HepG2 (cell line): ENCODE measurements around the gene AP1M1. TPM values are rescaled to one million over a fixed set of nuclear protein-coding genes. Genes with fewer than 3 reads are reported as not detected.

ENCODE experiments used
- CC2D1A ChIP-seq: sonication (generic); formaldehyde crosslinking; IDR thresholded peaks from 2 replicates; pipeline ENCODE4 v1.8.1; 2023; ENCODE audit warnings: mild to moderate bottlenecking, missing genetic modification reagents
- ESRRA ChIP-seq: sonication (generic); formaldehyde crosslinking; IDR thresholded peaks from 2 replicates; pipeline ENCODE4 v1.5.1; 2020; ENCODE audit warnings: mild to moderate bottlenecking, low read depth, missing genetic modification reagents
- GLI4 ChIP-seq: sonication (generic); formaldehyde crosslinking; IDR thresholded peaks from 2 replicates; pipeline ENCODE4 v1.5.1; 2020; ENCODE audit warnings: missing genetic modification reagents, mild to moderate bottlenecking, moderate library complexity, borderline replicate concordance
- GMEB2 ChIP-seq: IDR thresholded peaks from 2 replicates; pipeline ENCODE4 v1.6.1; 2016; ENCODE audit warnings: missing biosample characterization, missing genetic modification reagents, low read depth
- GPN1 ChIP-seq: sonication (generic); formaldehyde crosslinking; IDR thresholded peaks from 2 replicates; pipeline ENCODE4 v1.5.1; 2020; ENCODE audit warnings: missing genetic modification reagents, borderline replicate concordance
- JUN ChIP-seq: sonication (generic); formaldehyde crosslinking; IDR thresholded peaks from 2 replicates; pipeline ENCODE4 v1.4.0; 2020; ENCODE audit warnings: mild to moderate bottlenecking, missing genetic modification reagents
- KDM6A ChIP-seq: IDR thresholded peaks from 2 replicates; pipeline ENCODE4 v1.6.1; 2016; ENCODE audit warnings: low read depth
- KMT2B ChIP-seq: IDR thresholded peaks from 2 replicates; pipeline ENCODE4 v1.6.1; 2016; ENCODE audit warnings: missing genetic modification reagents, missing compliant biosample characterization
- LBX2 ChIP-seq: sonication (generic); formaldehyde crosslinking; IDR thresholded peaks from 2 replicates; pipeline ENCODE4 v1.5.0; 2020; ENCODE audit warnings: missing genetic modification reagents, mild to moderate bottlenecking, borderline replicate concordance
- MAX ChIP-seq: IDR thresholded peaks from 2 replicates; pipeline ENCODE4 v1.6.1; 2012; ENCODE audit warnings: inconsistent platforms
- MED1 ChIP-seq: sonication (generic); formaldehyde crosslinking; IDR thresholded peaks from 2 replicates; pipeline ENCODE4 v1.4.0; 2020; ENCODE audit warnings: missing genetic modification reagents
- MYC ChIP-seq: sonication (generic); formaldehyde crosslinking; IDR thresholded peaks from 2 replicates; pipeline ENCODE4 v1.9.0; 2021; ENCODE audit warnings: missing genetic modification reagents, borderline replicate concordance
- PHF5A ChIP-seq: IDR thresholded peaks from one replicate; pipeline ENCODE4 v1.6.1; 2018; ENCODE audit warnings: low read depth, missing genetic modification reagents; ENCODE audit not compliant: unreplicated experiment
- RAD51 ChIP-seq: fragments of 450-650 bp; IDR thresholded peaks from 2 replicates; pipeline ENCODE4 v1.6.1; 2016; ENCODE audit warnings: borderline replicate concordance
- SAP130 ChIP-seq: IDR thresholded peaks from 2 replicates; pipeline ENCODE4 v1.6.1; 2016; ENCODE audit warnings: low read depth
- SATB2 ChIP-seq: sonication (generic); formaldehyde crosslinking; IDR thresholded peaks from 2 replicates; pipeline ENCODE4 v1.5.0; 2020; ENCODE audit warnings: missing genetic modification reagents
- SCMH1 ChIP-seq: sonication (generic); formaldehyde crosslinking; IDR thresholded peaks from 2 replicates; pipeline ENCODE4 v1.9.0; 2021; ENCODE audit warnings: missing genetic modification reagents, mild to moderate bottlenecking, borderline replicate concordance
- SOX6 ChIP-seq, 2 experiments: fragments of 450-650 bp in 1 of 2; sonication (generic) in 1 of 2; formaldehyde crosslinking in 1 of 2; IDR thresholded peaks; 2 replicates each; pipeline versions ENCODE4 v1.4.0 to v1.6.1; 2017 to 2020; ENCODE audit warnings: antibody characterized with exemption in 1 of 2, mild to moderate bottlenecking in 1 of 2, missing genetic modification reagents in 1 of 2
- SRSF1 ChIP-seq: fragments of 200-400 bp; formaldehyde crosslinking; optimal IDR thresholded peaks from 2 replicates; pipeline ENCODE3; 2017; ENCODE audit warnings: mild to moderate bottlenecking, low read depth, low read length, moderate library complexity
- THRA ChIP-seq: sonication (generic); formaldehyde crosslinking; IDR thresholded peaks from 2 replicates; pipeline ENCODE4 v1.4.0; 2020; ENCODE audit warnings: missing genetic modification reagents, borderline replicate concordance
- XRCC5 ChIP-seq: fragments of 200-400 bp; formaldehyde crosslinking; optimal IDR thresholded peaks from 2 replicates; pipeline ENCODE3; 2017; ENCODE audit warnings: mild to moderate bottlenecking, low read length
- ZFX ChIP-seq: sonication (generic); formaldehyde crosslinking; IDR thresholded peaks from 2 replicates; pipeline ENCODE4 v1.4.0; 2020; ENCODE audit warnings: mild to moderate bottlenecking, low read depth, missing genetic modification reagents, moderate library complexity
- ZNF468 ChIP-seq: sonication (generic); formaldehyde crosslinking; IDR thresholded peaks from 2 replicates; pipeline ENCODE4 v1.8.0; 2022; ENCODE audit warnings: mild to moderate bottlenecking, moderate library complexity, missing genetic modification reagents
- ZNF563 ChIP-seq: sonication (generic); formaldehyde crosslinking; IDR thresholded peaks from 2 replicates; pipeline ENCODE4 v1.8.0; 2022; ENCODE audit warnings: mild to moderate bottlenecking, moderate library complexity, missing genetic modification reagents
- ZNF589 ChIP-seq: sonication (generic); formaldehyde crosslinking; conservative IDR thresholded peaks from 2 replicates; pipeline ENCODE4 v1.8.0; 2022; ENCODE audit warnings: mild to moderate bottlenecking, moderate library complexity, missing genetic modification reagents
- polyA plus RNA-seq, 8 experiments: library from polyadenylated mRNA; depleted of rRNA in 3 of 8; stranded (reverse) in 7 of 8; unstranded in 1 of 8; fragments of >200 nt; fragmentation: Illumina TruSeq in 4 of 8; extraction: Trizol in 4 of 8; gene quantifications; 2 replicates each; pipeline versions ENCODE4 v1.2.1 to v1.2.3, GENCODE V29; 2011 to 2016; ENCODE audit warnings: low read depth in 4 of 8, missing spikeins in 1 of 8, mixed read lengths in 1 of 8; ENCODE audit not compliant: insufficient read depth in 1 of 8
- total RNA-seq, 5 experiments: library from RNA; depleted of rRNA; stranded (reverse); fragments of >200 nt; fragmentation: Illumina TruSeq; extraction: Trizol; gene quantifications; 2 replicates each; pipeline ENCODE4 v1.2.3, GENCODE V29; 2016; ENCODE audit warnings: low read depth in 1 of 5

Gene AP1M1
- total and polyA plus RNA-seq, 2 of the 13 experiments (the other 11 are each of a cell fraction or from before 2014, with no cell fraction given), result 34.4 to 46.1 TPM

GRCh38 chr19:16200038-16201010 lies 2.6 kb downstream of the AP1M1 start (continued):
- TF ChIP-seq LBX2 (CRISPR knock-in tag) (no peak), SCMH1 (no peak), ZNF468 (CRISPR knock-in tag) (no peak), GLI4 (CRISPR knock-in tag) (no peak), KMT2B (CRISPR knock-in tag) (no peak), PHF5A (CRISPR knock-in tag) (peak; percentile 89), ESRRA (CRISPR knock-in tag) (peak; percentile 92), SATB2 (no peak), GMEB2 (CRISPR knock-in tag) (no peak), THRA (CRISPR knock-in tag) (0 out of 2 replicates have a peak, but pooled peaks have one; percentile 48), SRSF1 (no peak), GPN1 (no peak), MAX (peak; percentile 72), ZNF589 (no peak), ZFX (CRISPR knock-in tag) (peak; percentile 70), RAD51 (no peak), CC2D1A (no peak), SOX6 (IDR thresholded peaks at IDR 0.05) (no peak), SOX6 (CRISPR knock-in tag; IDR thresholded peaks at IDR 0.05) (peak; percentile 71), KDM6A (peak; percentile 81; the same call in 1 of the 2 replicates), XRCC5 (peak; percentile 93), JUN (CRISPR knock-in tag) (0 out of 2 replicates have a peak, but pooled peaks have one; percentile 37), MED1 (CRISPR knock-in tag) (peak; percentile 85), SAP130 (CRISPR knock-in tag) (peak; percentile 87), ZNF563 (CRISPR knock-in tag) (no peak), MYC (CRISPR knock-in tag) (peak; percentile 60; the same call in 1 of the 2 replicates)
